NCI-H510A (cell line): Measurements from ENCODE around the gene NUDT6.

Experiments used
- DNase-seq: peaks from one replicate; lab custom pipeline; 2025; lab: John Stamatoyannopoulos, UW

The NUDT6 gene

DNA sequence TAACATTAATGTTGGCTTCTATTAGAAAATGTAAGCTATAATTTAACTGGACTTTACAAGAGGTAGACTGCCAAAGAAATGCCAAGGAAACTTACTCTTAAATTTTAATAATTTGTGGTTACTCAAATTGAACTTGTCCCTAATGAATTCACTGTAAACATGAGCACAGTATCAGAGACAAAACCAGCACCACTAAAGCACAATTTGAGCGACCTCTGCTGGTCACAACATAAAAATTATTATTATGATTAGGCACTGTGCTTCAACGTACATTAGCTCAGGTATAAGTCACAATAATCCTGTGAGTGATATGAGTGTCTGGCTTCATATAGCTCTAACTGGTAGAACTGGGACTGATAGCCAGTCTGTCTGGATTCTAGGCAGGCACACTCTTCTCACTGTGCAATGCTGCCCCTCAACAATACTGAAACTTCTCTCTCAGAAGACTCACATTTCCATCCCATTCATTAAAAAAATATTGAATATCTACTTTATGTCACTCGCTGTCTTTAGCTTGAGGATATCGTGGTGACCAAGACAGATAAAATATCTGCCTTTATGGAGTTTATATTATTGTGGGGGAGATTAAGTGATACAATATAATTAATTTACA, 8.0 kb downstream of the NUDT6 start:
- no peak for DNase-seq

DNA sequence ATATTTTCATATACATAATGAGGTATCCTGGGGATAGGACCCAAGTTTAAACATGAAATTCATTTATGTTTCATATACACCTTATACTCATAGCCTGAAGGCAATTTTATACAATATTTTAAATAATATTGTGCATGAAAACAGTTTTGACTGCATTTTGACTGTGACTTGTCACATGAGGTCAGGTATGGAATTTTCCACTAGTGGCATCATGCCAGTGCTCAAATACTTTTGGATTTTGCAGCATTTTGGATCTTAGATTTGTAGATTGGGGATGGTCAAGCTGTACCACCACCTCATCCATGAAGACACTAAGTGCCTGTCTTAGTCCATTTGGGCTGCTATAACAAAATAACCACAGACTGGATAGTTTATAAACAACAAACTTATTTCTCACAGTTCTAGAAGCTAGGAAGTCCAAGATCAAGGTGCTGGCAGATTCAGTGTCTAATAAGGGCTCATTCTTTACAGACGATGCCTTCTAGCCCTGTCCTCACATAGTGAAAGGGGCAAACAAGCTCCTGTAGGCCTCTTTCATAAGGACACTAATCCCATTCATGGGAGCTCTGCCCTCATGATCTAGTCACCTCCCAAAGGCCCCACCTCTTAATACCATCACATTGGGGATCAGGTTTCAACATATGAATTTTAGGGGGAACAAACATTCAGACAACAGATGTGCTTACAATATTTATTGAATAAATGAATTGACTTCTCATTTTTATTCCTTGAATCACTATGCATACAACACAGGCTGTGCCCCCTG, 9.4 kb downstream of the NUDT6 start:
- DNase-seq = no peak

DNA sequence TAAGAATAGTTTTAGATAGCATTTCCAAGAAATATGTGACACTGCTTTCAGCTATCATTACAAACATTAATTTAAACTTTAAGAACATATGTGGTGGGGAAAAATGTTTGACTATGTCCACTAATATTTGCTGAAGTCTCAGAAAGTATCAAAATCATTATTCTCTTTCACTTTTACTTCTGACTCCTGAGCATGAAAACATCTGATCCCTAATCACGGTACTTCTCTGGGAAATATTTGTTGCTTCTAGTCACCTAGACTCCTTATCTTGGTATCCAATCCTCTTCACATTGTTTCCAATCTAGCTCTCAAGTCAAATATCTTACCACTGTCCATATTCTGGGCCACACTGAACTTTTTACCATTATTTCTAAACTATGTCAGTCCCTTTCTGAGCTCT, 10.8 kb downstream of the NUDT6 start:
- DNase-seq = no peak

- DNase-seq = no peak
These were observed 12.7 kb downstream of the NUDT6 start for GRCh38 chr4:122909683-122910082.

- DNase-seq = no peak
These were observed 14.2 kb downstream of the NUDT6 start for GRCh38 chr4:122908223-122908622.

DNA sequence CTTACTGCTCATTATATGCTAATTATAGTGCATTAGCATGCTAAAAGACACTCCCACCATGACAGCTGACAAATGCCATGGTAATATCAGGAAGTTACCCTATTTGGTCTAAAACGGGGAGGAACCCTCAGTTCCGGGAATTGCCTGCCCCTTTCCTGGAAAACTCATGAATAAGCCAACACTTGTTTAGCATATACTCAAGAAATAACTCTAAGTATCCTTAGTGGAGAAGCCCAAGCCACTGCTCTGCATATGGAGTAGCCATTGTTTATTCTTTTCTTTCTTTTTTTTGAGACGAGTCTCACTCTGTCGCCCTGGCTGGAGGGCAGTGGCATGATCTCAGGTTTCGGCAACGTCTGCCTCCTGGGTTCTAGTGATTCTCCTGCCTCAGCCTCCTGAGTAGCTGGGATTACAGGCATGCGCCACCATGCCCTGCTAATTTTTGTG, 15.5 kb downstream of the NUDT6 start:
- no peak for DNase-seq

GRCh38 chr4:122903766-122904288, 18.6 kb downstream of the NUDT6 start:
- no peak for DNase-seq

DNA sequence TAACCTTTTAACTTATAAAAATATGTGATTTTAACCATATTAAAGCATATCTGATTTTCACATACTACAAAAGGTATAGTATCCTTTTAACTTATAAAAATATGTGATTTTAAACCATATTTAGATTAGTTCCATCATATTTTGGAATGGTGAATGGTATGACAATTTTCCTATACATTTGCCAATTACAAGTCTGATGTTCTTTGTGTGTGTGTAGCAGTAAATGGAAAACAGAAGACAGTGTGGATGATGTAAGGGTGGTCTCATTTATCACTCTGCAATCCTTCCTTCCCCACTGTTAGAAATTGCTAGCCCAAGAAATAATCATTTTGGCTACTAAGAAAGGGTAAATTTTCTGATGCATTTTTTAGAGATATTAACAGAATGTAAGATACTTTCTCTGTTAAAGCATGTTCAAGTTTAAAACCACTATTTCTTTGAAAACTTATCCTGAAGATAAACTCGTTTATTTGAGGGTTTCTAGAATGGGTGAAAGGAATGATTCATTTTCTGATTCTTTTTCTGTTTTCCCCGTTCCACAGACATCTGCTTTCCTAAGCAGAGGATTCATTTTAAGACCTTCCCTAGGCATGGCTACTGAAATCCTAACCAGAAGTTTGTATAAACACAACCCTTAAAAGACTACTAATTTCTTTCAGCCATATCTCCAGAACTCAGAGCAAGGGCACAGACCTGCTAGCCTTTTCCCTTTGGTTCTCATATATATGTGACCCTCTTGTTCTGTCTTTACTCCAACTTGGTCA, 21.0 kb downstream of the NUDT6 start:
- no peak for DNase-seq

- DNase-seq = no peak
These were observed 22.1 kb downstream of the NUDT6 start for GRCh38 chr4:122900314-122900713.

DNA sequence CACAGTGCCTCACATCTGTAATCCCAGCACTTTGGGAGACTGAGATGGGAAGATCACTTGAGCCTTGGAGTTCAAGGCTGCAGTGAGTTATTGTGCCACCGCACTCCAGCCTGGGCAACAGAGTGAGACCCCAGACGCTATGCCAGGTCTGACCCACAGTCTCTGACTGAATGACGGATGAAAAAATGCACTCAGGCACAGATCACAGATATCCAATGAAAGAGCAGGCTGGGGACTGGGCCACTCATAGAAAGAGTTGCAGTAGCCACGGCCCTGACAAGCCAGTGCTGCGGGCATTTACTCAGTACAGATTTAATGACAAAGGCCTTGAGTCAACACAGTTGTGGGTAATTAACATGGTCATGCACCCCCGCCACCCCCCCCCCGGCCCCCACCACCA, 22.7 kb downstream of the NUDT6 start:
- no peak for DNase-seq

- no peak for DNase-seq
These were observed 23.8 kb downstream of the NUDT6 start for GRCh38 chr4:122898370-122899150.

DNA sequence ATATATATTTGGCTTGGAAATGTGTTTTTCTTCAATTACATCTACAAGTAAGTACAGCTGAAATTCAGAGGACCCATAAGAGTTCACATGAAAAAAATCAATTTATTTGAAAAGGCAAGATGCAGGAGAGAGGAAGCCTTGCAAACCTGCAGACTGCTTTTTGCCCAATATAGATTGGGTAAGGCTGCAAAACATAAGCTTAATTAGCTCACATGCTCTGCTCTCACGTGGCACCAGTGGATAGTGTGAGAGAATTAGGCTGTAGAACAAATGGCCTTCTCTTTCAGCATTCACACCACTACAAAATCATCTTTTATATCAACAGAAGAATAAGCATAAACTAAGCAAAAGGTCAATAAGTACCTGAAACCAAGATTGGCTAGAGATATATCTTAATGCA, 26.1 kb downstream of the NUDT6 start:
- DNase-seq = no peak

DNA sequence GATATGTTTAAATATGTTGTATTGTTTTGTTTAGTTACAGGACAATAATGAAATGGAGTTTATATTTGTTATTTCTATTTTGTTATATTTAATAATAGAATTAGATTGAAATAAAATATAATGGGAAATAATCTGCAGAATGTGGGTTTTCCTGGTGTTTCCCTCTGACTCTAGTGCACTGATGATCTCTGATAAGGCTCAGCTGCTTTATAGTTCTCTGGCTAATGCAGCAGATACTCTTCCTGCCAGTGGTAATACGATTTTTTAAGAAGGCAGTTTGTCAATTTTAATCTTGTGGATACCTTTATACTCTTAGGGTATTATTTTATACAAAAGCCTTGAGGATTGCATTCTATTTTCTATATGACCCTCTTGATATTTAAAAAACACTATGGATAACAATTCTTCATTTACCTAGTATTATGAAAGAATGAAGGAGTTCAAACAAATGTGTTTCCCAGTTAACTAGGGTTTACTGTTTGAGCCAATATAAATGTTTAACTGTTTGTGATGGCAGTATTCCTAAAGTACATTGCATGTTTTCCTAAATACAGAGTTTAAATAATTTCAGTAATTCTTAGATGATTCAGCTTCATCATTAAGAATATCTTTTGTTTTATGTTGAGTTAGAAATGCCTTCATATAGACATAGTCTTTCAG, 26.9 kb downstream of the NUDT6 start:
- no peak for DNase-seq

- no peak for DNase-seq
These were observed 27.6 kb downstream of the NUDT6 start for GRCh38 chr4:122894827-122895226.

DNA sequence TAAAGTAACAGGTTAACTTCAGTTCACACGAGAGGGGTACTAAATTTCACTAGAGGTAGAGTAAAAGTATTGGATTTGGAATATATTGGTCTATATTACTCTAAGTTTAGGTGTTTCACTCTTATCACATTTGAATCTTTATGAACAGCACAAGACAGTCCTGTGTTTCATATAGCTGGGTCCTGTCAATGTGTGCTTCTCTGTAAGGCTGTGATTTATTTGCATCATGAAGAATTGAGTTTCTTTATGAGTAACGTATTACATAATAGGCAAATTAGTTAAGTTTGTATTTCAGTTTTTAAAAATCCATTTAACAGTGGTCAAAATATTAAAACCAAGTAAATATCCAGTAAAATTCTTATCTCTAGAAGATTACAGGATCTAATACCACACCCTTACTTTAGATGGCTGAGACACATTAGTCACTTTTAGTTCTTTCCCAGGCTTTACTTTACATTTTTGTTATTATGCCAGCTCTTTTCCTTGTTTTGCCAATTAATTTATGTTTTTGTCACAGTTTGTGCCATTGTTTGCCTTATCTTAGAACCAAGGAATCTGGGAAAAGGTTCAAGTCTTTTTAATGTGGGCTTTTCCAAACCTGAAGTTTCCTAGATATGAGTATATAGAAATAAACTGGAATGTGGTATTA, 32.1 kb downstream of the NUDT6 start:
- no peak for DNase-seq

DNA sequence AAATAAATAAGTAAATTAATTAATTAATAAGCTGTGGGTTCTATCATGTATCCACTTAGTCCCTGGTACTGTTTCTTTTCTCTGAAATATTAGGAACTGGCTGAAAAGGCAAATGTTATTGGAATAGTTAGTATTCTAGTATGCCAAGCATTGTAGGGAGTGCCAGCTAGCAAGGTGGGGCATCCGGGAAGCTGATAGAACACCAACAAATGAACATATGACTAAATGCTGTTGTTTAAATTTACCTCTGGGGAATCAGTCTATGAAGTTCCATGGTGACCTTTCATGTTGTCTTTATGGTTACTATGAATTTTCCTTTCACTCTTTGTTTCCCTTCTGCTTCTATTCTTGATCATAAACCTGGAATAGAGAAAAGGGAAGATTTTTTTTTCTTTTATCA, 32.7 kb downstream of the NUDT6 start:
- DNase-seq = no peak

GRCh38 chr4:122884499-122884898, 37.9 kb downstream of the NUDT6 start:
- DNase-seq = no peak

- no peak for DNase-seq
These were observed 39.3 kb downstream of the NUDT6 start for GRCh38 chr4:122882857-122883735.

GRCh38 chr4:122879001-122879400, 43.4 kb downstream of the NUDT6 start:
- DNase-seq = no peak

GRCh38 chr4:122876456-122876855, 45.9 kb downstream of the NUDT6 start:
- no peak for DNase-seq
